ENCODE data around the gene CCDC60.

GRCh38 chr12:119383206-119383605 lies 48.7 kb downstream of the CCDC60 start:
- no peak for TF ChIP-seq CTCF (IDR thresholded peaks at IDR 0.05 in 2 of 3, conservative IDR thresholded peaks at IDR 0.05 in 1 of 3; ENCODE audit: borderline replicate concordance in 1 of 3, insufficient read depth in 1 of 3, low read depth in 2 of 3, low read length in 2 of 3)
- TF ChIP-seq POLR2A (IDR thresholded peaks at IDR 0.05; ENCODE audit: borderline replicate concordance, extremely low read depth, insufficient read depth, insufficient read length), result no peak
- no peak for TF ChIP-seq RAD21 (IDR thresholded peaks at IDR 0.05; ENCODE audit: low read depth)
- no peak for TF ChIP-seq JUND (IDR thresholded peaks at IDR 0.05)
- no peak for TF ChIP-seq ATF3 (IDR thresholded peaks at IDR 0.05)
- no peak for TF ChIP-seq TCF7L2 (IDR thresholded peaks at IDR 0.05; ENCODE audit: borderline replicate concordance, extremely low read depth, insufficient read depth, insufficient read length)
- no peak for TF ChIP-seq EZH2 (IDR thresholded peaks at IDR 0.05)
- TF ChIP-seq POLR2AphosphoS5 (IDR thresholded peaks at IDR 0.05; ENCODE audit: low read depth, low read length), result no peak
- TF ChIP-seq CEBPB (IDR thresholded peaks at IDR 0.05; ENCODE audit: low read depth), result no peak
- no peak for TF ChIP-seq EGR1 (IDR thresholded peaks at IDR 0.05; ENCODE audit: low read depth)
- no peak for TF ChIP-seq SP1 (IDR thresholded peaks at IDR 0.05; ENCODE audit: low read depth)

Measured in HCT116 (cell line).